ENCODE data around the gene MOCS1. TPM values are rescaled to one million over a fixed set of nuclear protein-coding genes. Genes with fewer than 3 reads are reported as not detected.

The MOCS1 gene
- total and polyA plus RNA-seq, 4 donors, result 6.7 to 36.2 (median 29.2) TPM

DNA sequence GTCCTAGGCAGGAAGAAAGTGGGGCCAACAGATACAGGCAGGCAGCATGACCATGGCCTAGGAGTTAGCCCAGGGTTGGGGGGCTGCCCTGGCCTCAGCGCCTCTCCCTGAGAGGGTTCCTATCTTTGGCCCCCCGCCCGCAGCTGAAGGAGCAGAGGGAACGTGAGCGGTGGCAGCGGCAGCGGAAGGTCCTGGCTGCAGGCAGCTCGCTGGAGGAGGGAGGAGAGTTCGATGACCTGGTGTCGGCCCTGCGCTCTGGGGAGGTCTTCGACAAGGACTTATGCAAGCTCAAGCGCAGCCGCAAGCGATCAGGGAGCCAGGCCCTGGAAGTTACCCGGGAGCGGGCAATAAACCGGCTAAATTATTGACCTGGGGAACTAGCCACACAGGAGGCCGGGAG, 32.6 kb downstream of the MOCS1 start:
- H3K27ac ChIP-seq (ENCODE audit: low read depth in 1 of 2, low read length in 2 of 2), result peak overlapping the region; percentile 14 to 54
- 25% methylated on average over 19 of the region's 19 CpGs for WGBS
- TF ChIP-seq RAD21 (IDR thresholded peaks at IDR 0.05), result peak; percentile 41 to 72
- no peak for TF ChIP-seq REST (IDR thresholded peaks at IDR 0.05)
- peak; percentile 95 to 97 for TF ChIP-seq RXRA (IDR thresholded peaks at IDR 0.05)
- no peak for TF ChIP-seq EGR1 (IDR thresholded peaks at IDR 0.05; ENCODE audit: low read depth in 2 of 2)
- no peak for TF ChIP-seq HNF4G (IDR thresholded peaks at IDR 0.05)
- peak; percentile 21 for TF ChIP-seq FOXA1 (IDR thresholded peaks at IDR 0.05)
- peak; percentile 57 for TF ChIP-seq SP1 (IDR thresholded peaks at IDR 0.05)
- TF ChIP-seq GABPA (IDR thresholded peaks at IDR 0.05 in 1 of 2, conservative IDR thresholded peaks at IDR 0.05 in 1 of 2), result no peak
- no peak for TF ChIP-seq JUND (IDR thresholded peaks at IDR 0.05)
- TF ChIP-seq CTCF (IDR thresholded peaks at IDR 0.05; ENCODE audit: low read depth, low read length, missing input control), result no peak
- no peak for TF ChIP-seq MAX (IDR thresholded peaks at IDR 0.05)
- TF ChIP-seq TAF1 (conservative IDR thresholded peaks at IDR 0.05), result no peak
- no peak for TF ChIP-seq YY1 (IDR thresholded peaks at IDR 0.05)
- peak; percentile 11 for TF ChIP-seq FOXA2 (IDR thresholded peaks at IDR 0.05)
- peak; percentile 44 for TF ChIP-seq NR2F2 (IDR thresholded peaks at IDR 0.05)
- TF ChIP-seq, protein P1, sequence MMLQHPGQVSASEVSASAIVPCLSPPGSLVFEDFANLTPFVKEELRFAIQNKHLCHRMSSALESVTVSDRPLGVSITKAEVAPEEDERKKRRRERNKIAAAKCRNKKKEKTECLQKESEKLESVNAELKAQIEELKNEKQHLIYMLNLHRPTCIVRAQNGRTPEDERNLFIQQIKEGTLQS (IDR thresholded peaks at IDR 0.05), result no peak
- no peak for TF ChIP-seq ZBTB33 (IDR thresholded peaks at IDR 0.05)
- peak; percentile 45 to 67 for TF ChIP-seq HNF4A (conservative IDR thresholded peaks at IDR 0.05)
- H3K27me3 ChIP-seq (ENCODE audit: control insufficient read depth in 4 of 4, insufficient read depth in 4 of 4, low read length in 3 of 4), result no peaks in the 10 kb centered on the region
- H3K4me3 ChIP-seq (ENCODE audit: low read depth in 1 of 3, low read length in 3 of 3), result no peak overlapping the region
- peaks cover 3 to 25% (median 12%) of the 10 kb centered on the region in 4 donors for H3K4me1 ChIP-seq (ENCODE audit: control insufficient read depth in 4 of 4, insufficient read depth in 4 of 4, low read length in 3 of 4)
- H3K36me3 ChIP-seq (ENCODE audit: control insufficient read depth in 4 of 4, insufficient read depth in 3 of 4, low read depth in 1 of 4, low read length in 3 of 4), result peaks cover 0 to 5% (median 4%) of the 10 kb centered on the region in 4 donors
- no peak overlapping the region for H3K9ac ChIP-seq (ENCODE audit: low read depth in 1 of 2, low read length in 2 of 2)
- H3K9me3 ChIP-seq (ENCODE audit: control insufficient read depth in 4 of 4, low read length in 3 of 4), result no peaks in the 10 kb centered on the region
- DNase-seq (ENCODE audit: low spot score), result no peak

All from liver (tissue), 9 donors.